Measurements from ENCODE around the gene MCOLN3.

MCOLN3 gene

GRCh38 chr1:85065550-85065949 is 17.2 kb upstream of the MCOLN3 start:
- no peak for DNase-seq (ENCODE audit: low read depth, low spot score)
- no peak for TF ChIP-seq CTCF (IDR thresholded peaks at IDR 0.05; ENCODE audit: low read depth, low read length)
- in situ Hi-C loops (cut with HindIII; ENCODE audit: low sequenced_read_pairs): no loop called here
- no peak overlapping the region for H3K4me3 ChIP-seq (ENCODE audit: low read depth, low read length)

- TF ChIP-seq CTCF (IDR thresholded peaks at IDR 0.05; ENCODE audit: low read depth, low read length): no peak
- peak overlapping the region; percentile 53 for H3K4me3 ChIP-seq (ENCODE audit: low read depth, low read length)
- in situ Hi-C loops (cut with HindIII; ENCODE audit: low sequenced_read_pairs): no loop called here
- no peak for DNase-seq (ENCODE audit: low read depth, low spot score)
Observed at GRCh38 chr1:85062425-85063026, 14.2 kb upstream of the MCOLN3 start.

GRCh38 chr1:85061711-85062424 is 13.6 kb upstream of the MCOLN3 start:
- no peak for TF ChIP-seq CTCF (IDR thresholded peaks at IDR 0.05; ENCODE audit: low read depth, low read length)
- peak overlapping the region; percentile 53 for H3K4me3 ChIP-seq (ENCODE audit: low read depth, low read length)
- in situ Hi-C loops (cut with HindIII; ENCODE audit: low sequenced_read_pairs): no loop called here
- peak; percentile 97 for DNase-seq (ENCODE audit: low read depth, low spot score)

- no peak for DNase-seq (ENCODE audit: low read depth, low spot score)
- in situ Hi-C loops (cut with HindIII; ENCODE audit: low sequenced_read_pairs): no loop called here
- H3K4me3 ChIP-seq (ENCODE audit: low read depth, low read length): no peak overlapping the region
- no peak for TF ChIP-seq CTCF (IDR thresholded peaks at IDR 0.05; ENCODE audit: low read depth, low read length)
Observed at GRCh38 chr1:85060038-85060437, 11.7 kb upstream of the MCOLN3 start.

- no peak overlapping the region for H3K4me3 ChIP-seq (ENCODE audit: low read depth, low read length)
Observed at GRCh38 chr1:85059563-85059962, 11.3 kb upstream of the MCOLN3 start.

GRCh38 chr1:85058786-85059185 is 10.5 kb upstream of the MCOLN3 start:
- no peak overlapping the region for H3K4me3 ChIP-seq (ENCODE audit: low read depth, low read length)
- in situ Hi-C loops (cut with HindIII; ENCODE audit: low sequenced_read_pairs): no loop called here
- DNase-seq (ENCODE audit: low read depth, low spot score): no peak
- TF ChIP-seq CTCF (IDR thresholded peaks at IDR 0.05; ENCODE audit: low read depth, low read length): no peak

More at GRCh38 chr1:85059563-85059962, 11.3 kb upstream of the MCOLN3 start:
- no peak for DNase-seq (ENCODE audit: low read depth, low spot score)
- in situ Hi-C loops (cut with HindIII; ENCODE audit: low sequenced_read_pairs): no loop called here
- no peak for TF ChIP-seq CTCF (IDR thresholded peaks at IDR 0.05; ENCODE audit: low read depth, low read length)

Measured in astrocyte of the spinal cord (primary cell).